DMS114 treated with DMSO at 0.1 percent for 48 hours (cell line): ENCODE measurements around the gene SMIM24.
"Not testable (repeated sequence)": the region's sequence is repeated elsewhere in the genome, so short reads cannot be mapped to it uniquely, and the experiment has no call there.

Experiments
- DNase-seq: peaks from one replicate; lab custom pipeline; 2025; ENCODE audit not compliant: unreplicated experiment; lab: John Stamatoyannopoulos, UW

The SMIM24 gene

GRCh38 chr19:3457528-3458228 is 22.6 kb downstream of the SMIM24 start:
- no peak for DNase-seq

DNA sequence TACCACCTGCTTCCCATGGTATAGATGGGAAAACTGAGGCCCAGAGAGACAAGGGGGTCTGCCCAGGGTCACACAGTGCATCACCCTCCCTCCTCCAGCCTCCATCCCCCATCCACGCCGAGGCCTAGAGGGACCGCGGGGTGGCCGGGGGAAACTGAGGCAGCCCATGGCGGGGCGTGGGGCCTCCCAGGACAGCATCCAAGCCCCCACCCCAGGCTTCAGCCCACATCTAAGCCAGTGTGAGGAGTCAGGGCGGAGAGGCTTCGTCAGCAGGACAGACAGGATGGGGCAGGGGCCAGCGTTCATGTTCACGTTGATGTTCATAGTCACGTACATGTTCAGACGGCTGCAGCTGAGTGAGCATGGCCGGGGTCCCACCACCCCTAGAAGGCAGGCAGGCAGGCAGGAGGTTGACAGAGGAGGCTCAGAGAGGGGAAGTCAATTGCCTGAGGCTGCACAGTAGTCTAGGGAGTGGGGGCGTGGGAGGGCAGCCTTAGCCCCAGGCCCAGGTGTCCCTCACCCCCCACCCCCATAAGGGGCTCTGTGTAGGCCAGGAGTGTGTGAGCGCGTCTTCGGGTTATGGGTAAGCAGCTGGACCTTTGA is 23.3 kb downstream of the SMIM24 start:
- DNase-seq = no peak

GRCh38 chr19:3455960-3456601 is 24.2 kb downstream of the SMIM24 start:
- DNase-seq = no peak

GRCh38 chr19:3455393-3455955 is 24.9 kb downstream of the SMIM24 start:
- DNase-seq = no peak

DNA sequence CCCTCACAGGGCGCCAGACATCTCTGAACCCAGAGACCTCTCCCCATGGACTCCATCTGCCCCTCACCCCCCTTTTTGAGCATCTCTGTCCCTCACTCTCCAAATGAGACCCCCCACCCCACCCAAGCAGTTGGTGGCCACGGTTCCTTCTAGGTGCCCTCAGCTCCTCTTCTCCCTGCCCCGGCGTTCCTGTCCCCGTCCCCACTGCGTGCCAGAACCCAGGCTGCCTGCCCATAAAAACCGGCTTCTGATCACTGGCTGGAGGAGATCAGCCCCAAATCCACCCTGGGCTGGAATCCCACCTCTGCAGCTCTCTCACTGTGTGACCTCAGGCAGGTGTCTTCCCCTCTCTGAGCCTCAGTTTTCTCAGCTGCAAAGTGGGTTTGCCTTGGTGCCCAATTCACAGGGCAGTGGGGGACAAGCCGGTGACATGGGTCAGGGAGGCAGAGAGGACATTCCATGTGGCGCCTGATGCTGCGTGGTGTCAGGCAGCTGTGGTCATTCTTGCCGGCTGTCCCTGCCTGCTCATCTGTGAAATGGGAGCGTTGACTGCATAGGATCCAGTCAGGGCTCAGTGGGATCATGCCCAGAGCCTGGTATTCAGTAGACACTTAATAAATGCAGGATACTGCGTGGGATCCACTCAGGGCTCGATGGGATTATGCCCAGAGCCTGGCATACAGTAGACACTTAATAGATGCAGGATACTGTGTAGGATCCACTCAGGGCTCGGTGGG is 25.5 kb downstream of the SMIM24 start:
- DNase-seq = no peak

- no peak for DNase-seq
Measured at GRCh38 chr19:3453840-3454239, 26.5 kb downstream of the SMIM24 start.

GRCh38 chr19:3452942-3453214 is 27.4 kb downstream of the SMIM24 start:
- not testable (repeated sequence) for DNase-seq

GRCh38 chr19:3452171-3452941 is 28.0 kb downstream of the SMIM24 start:
- no peak for DNase-seq

DNA sequence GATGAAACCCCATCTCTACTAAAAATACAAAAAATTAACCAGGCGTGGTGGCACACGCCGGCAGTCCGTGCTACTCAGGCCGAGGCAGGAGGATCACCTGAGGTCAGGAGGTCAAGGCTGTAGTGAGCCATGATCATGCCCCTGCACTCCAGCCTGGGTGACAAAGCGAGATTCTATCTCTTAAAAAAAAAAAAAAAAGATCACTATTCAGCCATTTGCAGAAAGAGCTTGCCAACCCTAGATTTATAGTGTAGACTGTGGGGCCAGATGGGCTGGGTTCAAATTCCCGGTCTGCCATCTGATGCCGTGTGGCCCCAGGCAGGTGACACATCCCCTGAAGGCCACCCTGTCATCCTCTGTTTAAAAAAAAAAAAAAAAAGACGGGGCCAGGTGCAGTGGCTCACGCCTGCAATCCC is 28.9 kb downstream of the SMIM24 start:
- no peak for DNase-seq

DNA sequence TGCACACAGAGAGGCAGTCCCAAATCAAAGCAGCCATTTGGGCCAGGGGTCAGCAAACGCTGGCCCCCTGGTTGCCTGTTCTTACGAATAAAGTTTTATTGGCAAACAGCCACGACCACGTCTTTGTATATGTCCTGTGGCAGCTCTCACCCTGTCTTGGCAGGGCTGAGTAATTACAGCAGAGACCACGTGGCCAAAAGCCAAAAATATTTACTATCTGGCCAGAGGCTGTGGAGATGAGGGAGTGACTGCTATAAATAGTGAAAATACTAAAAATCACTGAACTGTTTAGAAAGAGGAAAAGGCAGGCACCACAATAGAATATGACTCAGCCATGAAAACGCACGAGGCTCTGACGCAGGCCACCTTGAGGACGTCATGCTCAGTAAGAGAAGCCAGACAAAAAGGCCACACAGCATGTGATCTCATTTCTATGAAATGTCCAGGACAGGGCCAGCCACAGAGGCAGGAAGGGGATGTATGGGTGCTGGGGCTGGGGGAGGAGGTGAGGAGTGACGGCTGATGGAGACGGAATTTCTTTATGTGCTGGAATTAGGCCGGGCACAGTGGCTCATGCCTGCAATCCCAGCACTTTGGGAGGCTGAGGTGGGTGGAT is 29.4 kb downstream of the SMIM24 start:
- DNase-seq = no peak

- no peak for DNase-seq
Measured at GRCh38 chr19:3448616-3449334, 31.6 kb downstream of the SMIM24 start.

GRCh38 chr19:3446657-3447056 is 33.7 kb downstream of the SMIM24 start:
- not testable (repeated sequence) for DNase-seq

DNA sequence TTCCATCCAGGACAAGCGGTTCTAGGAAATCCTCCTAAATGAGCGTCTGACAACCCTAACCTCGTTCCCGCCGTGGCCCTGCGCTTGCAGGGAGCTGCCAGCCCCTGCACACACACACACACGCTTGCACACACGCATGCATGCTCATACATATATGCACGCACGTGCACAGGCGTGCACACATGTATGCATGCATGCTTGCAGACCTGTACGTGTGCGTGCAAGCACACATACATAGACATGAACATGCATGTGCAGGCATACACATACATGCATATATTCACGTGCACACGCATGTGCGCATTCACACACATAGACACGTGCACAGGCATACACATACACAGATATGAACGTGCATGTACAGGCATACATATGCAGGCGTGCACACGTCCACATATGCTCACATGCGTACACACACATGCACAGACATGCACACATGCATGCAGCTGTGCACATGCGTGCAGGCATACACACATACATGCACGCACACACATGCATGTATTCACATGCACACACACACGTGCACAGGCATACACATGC is 35.6 kb downstream of the SMIM24 start:
- DNase-seq = no peak

DNA sequence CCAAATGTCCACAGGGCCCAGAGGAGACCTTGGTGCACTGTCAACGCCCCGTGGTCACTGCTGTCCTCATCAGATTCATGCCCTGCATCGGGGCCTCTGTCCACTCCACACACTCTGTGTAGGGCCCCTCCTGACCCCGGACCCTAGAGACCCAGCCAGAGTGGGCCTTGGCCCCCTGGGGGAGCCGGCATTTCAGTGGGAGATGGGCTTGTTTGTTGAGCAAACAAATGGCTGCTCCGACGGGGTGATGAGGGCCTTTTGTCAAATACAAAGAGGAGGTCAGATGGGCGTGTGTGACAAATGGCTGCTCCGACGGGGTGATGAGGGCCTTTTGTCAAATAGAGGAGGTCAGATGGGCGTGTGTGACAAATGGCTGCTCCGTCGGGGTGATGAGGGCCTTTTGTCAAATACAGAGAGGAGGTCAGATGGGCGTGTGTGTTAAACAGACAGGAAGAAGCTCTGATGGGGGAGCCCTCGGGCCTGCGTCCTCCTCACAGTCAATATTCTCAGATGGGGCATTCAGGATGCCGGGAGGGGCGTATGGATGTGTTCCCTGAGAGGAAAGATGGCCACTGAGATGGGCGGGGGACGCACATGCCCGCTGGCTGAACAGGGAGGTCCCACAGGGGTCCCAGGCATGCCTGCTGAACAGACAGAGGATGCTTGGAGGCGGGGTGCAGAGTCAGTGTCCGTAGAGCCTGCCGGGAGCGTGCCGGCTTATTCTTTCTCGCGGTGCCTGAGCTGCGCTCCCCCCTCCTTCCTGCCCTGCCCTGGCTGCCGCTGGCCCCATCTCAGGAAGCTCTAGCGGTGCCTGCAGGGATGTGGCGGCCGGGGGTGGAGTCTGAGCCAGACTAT is 36.3 kb downstream of the SMIM24 start:
- DNase-seq = no peak

- no peak for DNase-seq
Measured at GRCh38 chr19:3442487-3443071, 37.7 kb downstream of the SMIM24 start.

GRCh38 chr19:3441986-3442329 is 38.4 kb downstream of the SMIM24 start:
- DNase-seq = no peak

- no peak for DNase-seq
Measured at GRCh38 chr19:3441089-3441985, 39.0 kb downstream of the SMIM24 start.
